Immature natural killer cell (primary cell): ENCODE results near the gene PRICKLE2. TPM values are rescaled to one million over a fixed set of nuclear protein-coding genes. Genes with fewer than 3 reads are reported as not detected.

Source experiments
- DNase-seq, 3 donors: peaks; one replicate each; pipeline ENCODE4 v3.0.0; 2022; ENCODE audit warnings: mixed read lengths in 1 of 3
- H3K27ac Mint-ChIP-seq, 6 donors: one replicate each; pipeline ENCODE4 v1.8.0; 2020; ENCODE audit warnings: mixed read lengths in 6 of 6, mild to moderate bottlenecking in 5 of 6, inconsistent platforms in 4 of 6, moderate library complexity in 3 of 6
- H3K27me3 Mint-ChIP-seq, 3 donors: one replicate each; pipeline ENCODE4 v1.8.0; 2020 to 2021; ENCODE audit warnings: low read depth in 3 of 3, mild to moderate bottlenecking in 3 of 3, mixed read lengths in 3 of 3, moderate library complexity in 3 of 3, inconsistent platforms in 1 of 3
- H3K36me3 Mint-ChIP-seq, 3 donors: one replicate each; pipeline ENCODE4 v1.8.0; 2020; ENCODE audit warnings: mixed read lengths in 3 of 3, inconsistent platforms in 2 of 3, mild to moderate bottlenecking in 2 of 3
- H3K4me1 Mint-ChIP-seq, 2 donors: one replicate each; pipeline ENCODE4 v1.8.0; 2020; ENCODE audit warnings: inconsistent platforms in 2 of 2, mild to moderate bottlenecking in 2 of 2, mixed read lengths in 2 of 2, moderate library complexity in 1 of 2
- H3K4me3 Mint-ChIP-seq, 5 donors: one replicate each; pipeline ENCODE4 v1.8.0; 2020; ENCODE audit warnings: mild to moderate bottlenecking in 5 of 5, mixed read lengths in 5 of 5, inconsistent platforms in 3 of 5, moderate library complexity in 3 of 5
- H3K9me3 Mint-ChIP-seq, 6 donors: one replicate each; pipeline ENCODE4 v1.8.0; 2020; ENCODE audit warnings: mild to moderate bottlenecking in 6 of 6, mixed read lengths in 6 of 6, inconsistent platforms in 4 of 6, moderate library complexity in 3 of 6
- polyA plus RNA-seq, 3 donors: library from polyadenylated mRNA; unstranded; fragments of 300-500 nt; fragmentation: Illumina TruSeq; gene quantifications; one replicate each; pipeline ENCODE4 v1.2.3, GENCODE V29; 2021

PRICKLE2 gene
- polyA plus RNA-seq, 3 donors from 2014 or later, result 0.19 to 0.64 (median 0.43) TPM

DNA sequence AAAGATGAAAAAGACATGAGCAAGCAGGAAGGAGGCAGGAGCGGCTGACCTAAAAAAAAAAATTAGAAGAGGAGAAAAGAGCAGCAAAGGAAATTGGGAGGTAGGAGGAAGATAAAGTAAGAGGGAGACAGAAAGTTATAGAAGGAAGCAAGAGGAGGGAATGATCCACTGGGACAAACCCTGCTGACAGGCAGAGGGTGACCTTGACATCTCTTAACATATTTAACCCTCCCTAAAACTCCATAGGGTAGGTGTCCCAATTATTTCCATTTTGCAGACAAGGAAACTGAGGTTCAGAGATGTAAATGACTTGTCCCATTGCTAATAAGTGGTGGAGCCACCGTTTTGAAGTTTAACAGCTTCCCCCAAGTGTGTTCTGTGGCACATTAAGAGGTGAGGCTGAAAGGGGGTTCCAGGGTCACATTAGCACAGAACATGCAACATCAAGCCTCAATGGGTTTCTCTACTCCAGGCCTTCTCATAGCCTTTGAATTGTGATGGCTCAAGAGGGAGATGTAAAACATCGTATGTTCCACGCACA is 37.4 kb upstream of the PRICKLE2 start:
- Mint-ChIP-seq H3K27me3 (peaks cover 0 to 4% (median 2%) of the 10 kb centered on the region in 3 donors), H3K36me3 (no peaks in the 10 kb centered on the region), H3K27ac (no peak overlapping the region), H3K9me3 (peaks cover 0 to 7% (median 3%) of the 10 kb centered on the region in 6 donors), H3K4me3 (no peak overlapping the region), H3K4me1 (no peaks in the 10 kb centered on the region)
- no peak for DNase-seq

GRCh38 chr3:64260431-64260830 is 35.2 kb upstream of the PRICKLE2 start:
- Mint-ChIP-seq H3K9me3 (peaks cover 0 to 7% (median 3%) of the 10 kb centered on the region in 6 donors), H3K36me3 (no peaks in the 10 kb centered on the region), H3K4me3 (no peak overlapping the region), H3K27ac (no peak overlapping the region), H3K4me1 (no peaks in the 10 kb centered on the region), H3K27me3 (peaks cover 0 to 4% (median 2%) of the 10 kb centered on the region in 3 donors)
- no peak for DNase-seq

DNA sequence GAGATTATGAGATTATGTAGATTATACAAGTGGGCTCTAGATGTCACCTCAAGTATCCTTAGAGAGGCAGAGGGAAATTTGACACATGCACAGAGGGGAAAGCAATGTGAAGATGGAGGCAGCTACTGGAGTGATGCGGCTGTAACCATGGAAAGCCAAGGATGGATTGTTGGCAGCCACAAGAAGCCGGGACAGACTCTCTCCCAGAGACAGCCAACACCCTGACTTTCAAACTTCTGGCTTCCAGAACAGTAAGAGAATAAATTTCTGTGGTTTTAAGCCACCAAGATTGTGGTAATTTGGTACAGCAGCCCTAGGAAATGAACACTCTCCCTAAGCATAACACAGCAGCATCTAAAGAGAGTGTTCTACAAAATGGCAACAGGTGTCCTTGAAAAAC is 34.4 kb upstream of the PRICKLE2 start:
- Mint-ChIP-seq H3K27me3 (peaks cover 0 to 4% (median 2%) of the 10 kb centered on the region in 3 donors), H3K4me3 (no peak overlapping the region), H3K27ac (no peak overlapping the region), H3K9me3 (peaks cover 0 to 7% (median 3%) of the 10 kb centered on the region in 6 donors), H3K4me1 (no peaks in the 10 kb centered on the region), H3K36me3 (no peaks in the 10 kb centered on the region)
- DNase-seq, result no peak

DNA sequence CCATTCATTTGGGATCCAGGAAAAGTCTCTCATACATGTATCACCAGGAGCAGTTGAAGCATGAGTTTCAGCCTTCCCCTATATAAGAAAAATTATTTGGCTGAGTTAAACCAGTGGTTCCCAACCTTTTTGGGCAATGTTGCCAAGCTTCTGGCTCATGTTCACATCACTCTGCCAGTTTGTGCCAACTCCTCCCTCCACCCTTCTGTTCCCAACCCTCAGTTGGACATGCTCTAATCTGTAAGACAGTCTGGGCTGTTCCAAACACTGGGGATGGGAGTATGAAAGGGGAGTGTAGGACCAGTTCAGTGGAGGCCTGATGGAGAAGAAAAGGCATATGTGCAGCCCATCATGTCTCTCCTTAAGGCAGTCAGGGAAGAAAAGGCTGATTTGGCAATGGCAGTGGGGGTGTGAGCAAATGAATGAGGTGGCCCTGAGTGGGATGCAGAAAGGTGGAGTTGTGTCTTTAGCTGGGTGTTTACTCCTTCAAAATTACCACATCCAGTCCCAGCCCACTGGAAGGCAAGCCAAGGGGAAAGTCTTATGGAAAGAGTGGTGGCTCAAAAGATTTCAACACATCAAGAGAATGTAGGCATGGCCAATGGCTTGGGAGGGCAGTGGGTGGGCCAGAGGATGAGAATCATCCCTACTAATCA is 32.0 kb upstream of the PRICKLE2 start:
- no peak for DNase-seq
- peaks cover 0 to 7% (median 2%) of the 10 kb centered on the region in 6 donors for H3K9me3 Mint-ChIP-seq
- no peaks in the 10 kb centered on the region for H3K4me1 Mint-ChIP-seq
- no peak overlapping the region for H3K4me3 Mint-ChIP-seq
- peaks cover 2% of the 10 kb centered on the region in 3 donors for H3K27me3 Mint-ChIP-seq
- no peak overlapping the region for H3K27ac Mint-ChIP-seq
- H3K36me3 Mint-ChIP-seq, result no peaks in the 10 kb centered on the region

GRCh38 chr3:64255741-64256340 is 30.6 kb upstream of the PRICKLE2 start:
- H3K27me3 Mint-ChIP-seq, result peaks cover 2% of the 10 kb centered on the region in 3 donors
- H3K9me3 Mint-ChIP-seq, result peaks cover 0 to 7% (median 1%) of the 10 kb centered on the region in 6 donors
- H3K27ac Mint-ChIP-seq, result no peak overlapping the region
- no peak for DNase-seq
- H3K36me3 Mint-ChIP-seq, result no peaks in the 10 kb centered on the region
- no peak overlapping the region for H3K4me3 Mint-ChIP-seq
- H3K4me1 Mint-ChIP-seq, result no peaks in the 10 kb centered on the region

DNA sequence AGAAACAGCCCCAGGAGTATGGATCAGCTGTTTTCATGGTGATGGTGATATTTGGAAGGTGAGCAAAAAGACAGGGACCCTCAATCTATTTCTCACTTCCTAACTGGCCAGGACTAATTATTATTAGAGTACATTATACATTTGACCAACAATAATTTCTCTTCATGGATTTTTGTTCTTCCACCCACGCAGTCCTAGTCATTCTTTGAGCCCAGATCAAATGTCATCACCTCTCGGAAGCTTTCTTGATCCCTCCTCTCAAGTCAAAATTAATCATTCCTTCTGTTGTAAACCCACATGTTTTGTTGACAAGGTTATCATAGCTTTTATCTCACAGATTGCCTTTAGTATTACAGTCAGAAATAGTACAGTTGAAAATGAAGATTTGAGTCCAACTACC is 29.2 kb upstream of the PRICKLE2 start:
- Mint-ChIP-seq H3K27ac (no peak overlapping the region), H3K9me3 (peaks cover 0 to 7% (median under 1%) of the 10 kb centered on the region in 6 donors), H3K4me3 (no peak overlapping the region), H3K27me3 (peaks cover 2% of the 10 kb centered on the region in 3 donors), H3K36me3 (no peaks in the 10 kb centered on the region), H3K4me1 (no peaks in the 10 kb centered on the region)
- no peak for DNase-seq

GRCh38 chr3:64253689-64254088 is 28.4 kb upstream of the PRICKLE2 start:
- Mint-ChIP-seq H3K4me1 (no peaks in the 10 kb centered on the region), H3K36me3 (no peaks in the 10 kb centered on the region), H3K27me3 (peaks cover 0 to 2% (median 2%) of the 10 kb centered on the region in 3 donors), H3K4me3 (no peak overlapping the region), H3K27ac (no peak overlapping the region), H3K9me3 (peaks cover 0 to 12% (median 1%) of the 10 kb centered on the region in 6 donors)
- DNase-seq, result no peak

DNA sequence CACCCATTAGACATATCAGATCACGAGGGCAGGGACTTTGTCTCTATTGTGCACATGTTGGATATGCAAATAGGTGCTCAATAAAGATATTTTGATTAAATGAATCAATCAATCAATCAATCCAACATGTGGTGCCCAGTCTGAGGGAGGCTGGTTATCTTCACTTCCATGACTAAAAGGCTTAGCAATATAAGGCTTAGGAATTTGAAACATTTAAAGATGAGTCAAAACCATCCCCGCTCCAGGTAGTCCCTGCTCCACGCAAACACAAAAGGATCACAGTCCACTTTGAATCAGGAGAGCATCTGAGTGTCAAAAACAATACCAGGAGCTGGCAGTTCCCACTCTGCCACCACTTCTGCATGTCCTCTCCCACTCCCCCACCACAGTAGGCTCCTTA is 25.8 kb upstream of the PRICKLE2 start:
- DNase-seq, result no peak
- Mint-ChIP-seq H3K27me3 (peaks cover 0 to 2% (median 0%) of the 10 kb centered on the region in 3 donors), H3K36me3 (no peaks in the 10 kb centered on the region), H3K4me3 (no peak overlapping the region), H3K27ac (no peak overlapping the region), H3K4me1 (no peaks in the 10 kb centered on the region), H3K9me3 (peaks cover 0 to 7% (median 1%) of the 10 kb centered on the region in 6 donors)

- Mint-ChIP-seq H3K27ac (no peak overlapping the region), H3K4me3 (no peak overlapping the region), H3K9me3 (peaks cover 0 to 7% (median 2%) of the 10 kb centered on the region in 6 donors), H3K4me1 (no peaks in the 10 kb centered on the region), H3K27me3 (peaks cover 0 to 4% (median 0%) of the 10 kb centered on the region in 3 donors), H3K36me3 (no peaks in the 10 kb centered on the region)
- no peak for DNase-seq
These were observed 22.9 kb upstream of the PRICKLE2 start for GRCh38 chr3:64247991-64248646.

- DNase-seq, result no peak
- Mint-ChIP-seq H3K27me3 (peaks cover 0 to 2% (median 0%) of the 10 kb centered on the region in 3 donors), H3K9me3 (peaks cover 0 to 13% (median 2%) of the 10 kb centered on the region in 6 donors), H3K27ac (no peak overlapping the region), H3K4me3 (no peak overlapping the region), H3K36me3 (no peaks in the 10 kb centered on the region), H3K4me1 (no peaks in the 10 kb centered on the region)
These were observed 19.0 kb upstream of the PRICKLE2 start for GRCh38 chr3:64244011-64244942.

- Mint-ChIP-seq H3K9me3 (peaks cover 0 to 10% (median 0%) of the 10 kb centered on the region in 6 donors), H3K4me3 (no peak overlapping the region), H3K36me3 (no peaks in the 10 kb centered on the region), H3K27me3 (peaks cover 0 to 2% (median 2%) of the 10 kb centered on the region in 3 donors), H3K27ac (no peak overlapping the region), H3K4me1 (no peaks in the 10 kb centered on the region)
- DNase-seq, result no peak
These were observed 17.2 kb upstream of the PRICKLE2 start for GRCh38 chr3:64242435-64242834.

DNA sequence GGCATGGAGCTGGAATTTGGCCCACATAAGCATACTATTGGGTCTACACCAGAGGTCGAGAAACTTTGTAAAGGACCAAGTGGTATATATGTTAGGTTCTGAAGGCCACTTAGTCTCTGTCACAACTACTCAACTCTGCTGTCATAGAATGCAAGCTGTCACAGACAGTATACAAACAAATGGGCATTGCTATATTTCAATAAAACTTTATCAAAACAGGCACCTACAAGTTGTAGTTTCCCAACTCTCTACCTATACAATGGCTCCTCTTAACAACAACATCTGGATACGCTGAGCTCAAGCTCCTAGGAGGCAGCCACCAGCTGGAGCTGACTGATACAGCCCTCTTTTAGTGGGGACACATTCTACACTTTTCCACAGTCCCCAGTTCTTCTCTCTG is 15.7 kb upstream of the PRICKLE2 start:
- Mint-ChIP-seq H3K4me1 (no peaks in the 10 kb centered on the region), H3K4me3 (no peak overlapping the region), H3K36me3 (no peaks in the 10 kb centered on the region), H3K9me3 (peaks cover 0 to 7% (median 3%) of the 10 kb centered on the region in 6 donors), H3K27ac (no peak overlapping the region), H3K27me3 (peaks cover 0 to 2% (median 2%) of the 10 kb centered on the region in 3 donors)
- no peak for DNase-seq

DNA sequence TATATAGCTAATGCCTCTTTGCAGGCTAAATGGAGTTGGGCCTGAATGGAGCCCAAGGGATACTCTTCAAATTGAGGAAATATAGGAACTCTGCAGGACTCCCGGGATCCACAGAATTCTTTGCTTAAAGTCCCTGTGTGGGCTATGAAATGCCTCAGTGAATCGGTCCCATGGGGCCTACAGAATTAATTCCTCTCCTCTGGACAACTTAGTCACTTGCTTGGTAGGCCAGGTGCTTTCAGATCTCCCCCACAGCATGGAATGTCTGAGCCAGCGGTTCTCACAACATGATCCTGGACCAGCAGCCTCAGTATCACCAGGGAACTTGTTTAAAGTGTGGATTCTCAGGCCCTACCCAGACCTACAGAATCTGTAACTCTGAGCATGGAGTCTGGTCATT is 15.1 kb upstream of the PRICKLE2 start:
- H3K9me3 Mint-ChIP-seq, result peaks cover 0 to 7% (median 3%) of the 10 kb centered on the region in 6 donors
- no peaks in the 10 kb centered on the region for H3K36me3 Mint-ChIP-seq
- no peak overlapping the region for H3K27ac Mint-ChIP-seq
- no peak overlapping the region for H3K4me3 Mint-ChIP-seq
- no peak for DNase-seq
- H3K4me1 Mint-ChIP-seq, result no peaks in the 10 kb centered on the region
- peaks cover 0 to 2% (median 2%) of the 10 kb centered on the region in 3 donors for H3K27me3 Mint-ChIP-seq
